ENCODE measurements around the gene CRYBG3.
"Not testable (repeated sequence)": the region's sequence is repeated elsewhere in the genome, so short reads cannot be mapped to it uniquely, and the experiment has no call there.

Gene CRYBG3

DNA sequence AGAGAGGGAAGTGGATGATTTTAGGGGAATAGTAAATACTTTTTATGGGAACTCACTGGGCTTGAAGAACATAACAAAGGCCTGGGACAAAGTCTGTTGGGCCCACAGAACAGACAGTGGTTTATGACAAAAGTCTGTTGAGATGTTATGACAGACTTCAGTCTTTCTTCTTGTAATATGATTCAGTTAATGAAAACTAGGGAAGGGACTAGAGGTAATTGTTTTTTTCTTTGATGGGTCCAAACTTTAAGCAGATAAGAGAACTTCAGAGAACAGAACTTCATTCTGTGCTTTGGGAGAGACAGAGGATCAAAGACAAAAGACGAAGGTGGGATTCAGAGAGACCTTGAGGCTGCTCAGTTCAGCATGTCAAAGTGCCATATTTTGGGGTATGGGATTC, 9.3 kb downstream of the CRYBG3 start:
- no peak overlapping the region for H3K4me3 ChIP-seq (ENCODE audit: low read depth, low read length)
- no peak for DNase-seq (ENCODE audit: low read depth)

DNA sequence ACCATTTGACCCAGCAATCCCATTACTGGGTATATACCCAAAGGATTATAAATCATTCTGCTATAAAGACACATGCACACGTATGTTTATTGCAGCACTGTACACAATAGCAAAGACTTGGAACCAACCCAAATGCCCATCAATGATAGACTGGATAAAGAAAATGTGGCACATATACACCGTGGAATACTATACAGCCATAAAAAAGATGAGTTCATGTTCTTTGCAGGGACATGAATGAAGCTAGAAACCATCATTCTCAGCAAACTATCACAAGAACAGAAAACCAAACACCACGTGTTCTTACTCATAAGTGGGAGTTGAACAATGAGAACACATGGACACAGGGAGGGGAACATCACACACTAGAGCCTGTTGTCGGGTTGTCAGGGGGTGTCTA, 11.4 kb downstream of the CRYBG3 start:
- not testable (repeated sequence) for H3K4me3 ChIP-seq (ENCODE audit: low read depth, low read length); DNase-seq (ENCODE audit: low read depth)

DNA sequence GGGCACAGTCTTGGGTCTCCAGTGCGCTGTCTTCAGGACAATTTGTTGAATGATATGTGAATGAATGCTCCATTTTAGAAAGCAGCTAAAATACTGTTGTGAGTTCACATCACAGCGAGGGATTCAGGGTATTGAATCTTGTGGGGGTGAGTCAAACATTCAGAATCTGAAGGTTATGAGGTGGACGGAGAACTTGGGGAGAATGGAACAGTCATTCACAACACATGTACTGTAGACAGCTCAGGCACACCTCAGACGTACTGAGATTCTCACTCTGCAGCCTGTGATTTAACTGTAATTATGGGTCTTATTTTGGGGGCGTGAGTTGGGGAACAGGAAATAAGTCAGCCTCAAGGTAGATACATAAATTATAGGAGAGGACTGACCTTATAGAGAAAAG, 13.9 kb downstream of the CRYBG3 start:
- DNase-seq (ENCODE audit: low read depth) = peak; percentile 25

DNA sequence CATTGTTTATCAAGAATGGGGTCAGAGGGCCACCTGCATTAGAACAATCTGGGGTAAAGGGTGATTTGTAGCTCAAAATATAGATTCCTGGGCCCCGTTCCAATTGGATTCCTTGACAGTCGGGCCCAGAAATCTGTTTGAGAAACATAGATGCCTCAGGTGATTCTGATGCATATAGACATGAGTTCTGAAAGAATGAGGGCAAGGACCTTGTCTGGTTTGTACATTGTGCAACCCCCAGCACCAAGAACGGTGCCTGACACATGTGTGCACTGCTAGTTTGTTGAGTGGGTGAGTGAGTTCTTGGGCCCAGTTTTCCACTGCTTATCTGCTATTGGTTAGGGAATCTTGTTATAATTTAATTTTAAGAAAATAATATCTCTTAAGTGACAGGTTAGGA, 16.6 kb downstream of the CRYBG3 start:
- H3K4me3 ChIP-seq (ENCODE audit: low read depth, low read length) = no peak overlapping the region
- DNase-seq (ENCODE audit: low read depth) = no peak

More for the DNA sequence above, 13.9 kb downstream of the CRYBG3 start:
- H3K4me3 ChIP-seq (ENCODE audit: low read depth, low read length) = no peak overlapping the region

DNA sequence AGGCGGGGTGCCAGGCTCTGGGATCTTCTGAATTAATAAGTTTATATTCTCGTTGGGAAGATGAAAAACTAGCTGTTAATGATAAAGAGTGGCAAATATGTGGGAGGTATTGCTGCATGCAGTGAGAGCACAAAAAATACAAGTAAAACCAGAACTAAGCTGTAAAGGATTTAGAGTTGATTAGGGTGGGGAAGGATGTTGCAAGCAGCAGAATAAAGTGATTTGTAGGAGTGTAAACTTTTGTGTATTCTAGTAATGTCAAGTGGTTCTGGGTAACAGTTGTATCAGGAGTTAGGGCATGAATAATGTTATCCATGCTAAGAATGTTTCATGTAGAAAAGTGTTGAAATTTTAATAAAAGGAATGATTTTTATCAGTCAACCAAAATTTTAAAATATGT, 18.1 kb downstream of the CRYBG3 start:
- DNase-seq (ENCODE audit: low read depth) = no peak
- H3K4me3 ChIP-seq (ENCODE audit: low read depth, low read length) = no peak overlapping the region

DNA sequence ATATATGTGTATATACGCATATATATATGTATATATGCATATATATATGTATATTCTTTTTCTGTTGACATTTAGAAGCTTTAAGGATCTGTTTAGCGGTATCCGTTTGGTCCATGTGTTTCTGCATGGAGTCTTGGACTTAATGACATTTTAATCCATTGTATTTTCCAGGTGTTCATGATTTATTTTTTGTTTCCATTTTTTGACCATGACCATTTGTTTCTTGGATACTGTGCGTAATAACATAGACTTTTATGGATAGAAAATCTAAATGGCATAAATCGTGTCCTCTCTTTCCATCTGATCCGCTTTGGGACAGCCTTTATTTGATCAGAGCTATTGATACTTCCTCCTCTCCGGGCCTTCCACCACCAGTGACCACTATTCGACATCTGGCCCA, 19.5 kb downstream of the CRYBG3 start:
- DNase-seq (ENCODE audit: low read depth) = no peak
- no peak overlapping the region for H3K4me3 ChIP-seq (ENCODE audit: low read depth, low read length)

DNA sequence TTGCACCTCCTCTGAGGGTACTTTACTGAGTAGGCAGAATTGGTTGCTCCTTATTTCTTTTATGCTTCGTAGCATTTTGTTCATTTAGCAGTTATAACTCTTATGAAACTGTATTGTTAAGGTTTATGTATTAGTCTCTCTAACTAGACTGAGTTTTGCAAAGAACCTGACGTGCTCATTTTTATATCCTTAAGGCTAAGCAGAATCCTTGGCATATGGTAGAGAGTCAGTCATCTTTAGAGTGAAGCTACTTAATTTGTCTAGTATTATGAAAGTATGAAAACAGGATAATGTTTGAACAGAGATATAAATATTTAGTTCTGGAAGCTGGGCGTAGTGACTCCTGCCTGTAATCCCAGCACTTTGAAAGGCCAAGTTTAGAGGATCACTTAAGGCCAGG, 20.1 kb downstream of the CRYBG3 start:
- no peak overlapping the region for H3K4me3 ChIP-seq (ENCODE audit: low read depth, low read length)
- no peak for DNase-seq (ENCODE audit: low read depth)

DNA sequence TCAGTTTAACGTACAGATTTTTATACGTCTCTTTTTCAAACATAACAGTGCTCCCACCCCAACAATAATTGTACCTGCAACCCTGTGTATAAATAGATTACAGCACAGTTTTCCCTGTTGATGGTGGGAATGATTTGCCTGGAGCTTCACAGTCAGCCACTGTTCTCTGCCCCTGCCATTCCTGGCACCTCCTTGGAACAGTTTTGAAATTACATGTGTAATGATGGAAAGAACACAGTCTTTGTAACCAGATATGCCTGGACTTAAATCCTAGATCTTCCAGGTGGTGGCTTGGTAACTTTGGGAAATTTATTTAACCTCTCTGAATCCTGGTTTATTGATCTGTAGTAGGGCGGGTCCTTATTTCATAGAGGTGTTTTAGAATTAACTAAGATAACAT, 27.0 kb downstream of the CRYBG3 start:
- H3K4me3 ChIP-seq (ENCODE audit: low read depth, low read length) = no peak overlapping the region
- DNase-seq (ENCODE audit: low read depth) = no peak

DNA sequence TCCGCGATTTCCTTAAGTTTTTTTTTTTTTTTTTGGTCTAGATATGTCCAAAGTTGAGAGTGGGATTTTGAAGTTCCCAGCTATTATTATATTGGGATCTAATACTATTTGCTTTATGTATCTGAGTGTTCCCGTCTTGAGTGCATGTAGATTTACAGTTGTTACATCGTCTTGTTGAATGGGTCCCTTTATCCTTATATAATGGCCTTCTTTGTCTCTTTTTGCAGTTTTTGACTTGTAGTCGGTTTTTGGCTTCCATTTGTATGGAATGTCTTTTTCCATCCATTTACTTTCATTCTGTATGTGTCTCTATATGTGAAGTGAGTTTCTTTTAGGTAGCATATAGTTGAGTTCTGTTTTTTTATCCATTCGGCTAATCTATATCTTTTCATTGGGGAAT, 35.6 kb downstream of the CRYBG3 start:
- DNase-seq (ENCODE audit: low read depth) = no peak
- no peak overlapping the region for H3K4me3 ChIP-seq (ENCODE audit: low read depth, low read length)

DNA sequence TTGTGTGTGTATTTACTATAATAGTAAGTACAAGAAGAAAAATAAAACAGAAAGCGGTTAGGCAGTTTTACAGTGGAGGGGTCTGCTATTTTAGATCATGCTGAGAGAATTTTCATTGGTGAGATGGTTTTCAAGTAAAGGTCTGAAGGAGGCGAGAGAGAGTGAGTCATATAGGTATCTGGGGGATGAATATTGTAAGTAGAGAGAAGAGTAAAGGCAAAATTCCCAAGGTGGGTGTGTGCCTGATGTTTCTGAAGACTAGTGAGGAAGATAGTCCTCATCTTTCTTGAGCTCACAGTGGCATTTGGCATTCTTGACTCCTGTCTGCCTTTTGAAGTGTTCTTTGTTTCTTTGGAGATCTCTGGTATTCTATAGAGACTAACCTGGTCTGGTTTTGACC, 38.6 kb downstream of the CRYBG3 start:
- DNase-seq (ENCODE audit: low read depth) = no peak
- H3K4me3 ChIP-seq (ENCODE audit: low read depth, low read length) = no peak overlapping the region

DNA sequence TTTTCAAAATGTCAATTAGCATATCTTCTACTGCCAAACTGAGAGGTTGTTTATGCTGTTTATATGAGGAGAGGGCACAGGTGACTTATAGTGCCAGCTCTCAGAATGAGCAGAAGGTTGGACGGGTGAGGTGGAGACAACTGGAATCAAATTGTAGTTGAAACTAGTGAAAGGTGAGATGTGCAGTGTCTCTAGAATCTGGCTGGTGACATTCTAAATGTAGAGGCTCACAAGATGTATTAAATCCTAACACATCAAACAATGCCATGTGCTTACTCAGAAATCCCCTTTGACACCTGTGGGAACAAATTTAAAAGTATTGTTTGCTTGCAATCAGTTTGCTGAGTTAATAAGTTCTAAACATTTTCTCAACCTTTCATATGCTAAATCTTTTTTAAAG, 40.8 kb downstream of the CRYBG3 start:
- H3K4me3 ChIP-seq (ENCODE audit: low read depth, low read length) = no peak overlapping the region
- no peak for DNase-seq (ENCODE audit: low read depth)

DNA sequence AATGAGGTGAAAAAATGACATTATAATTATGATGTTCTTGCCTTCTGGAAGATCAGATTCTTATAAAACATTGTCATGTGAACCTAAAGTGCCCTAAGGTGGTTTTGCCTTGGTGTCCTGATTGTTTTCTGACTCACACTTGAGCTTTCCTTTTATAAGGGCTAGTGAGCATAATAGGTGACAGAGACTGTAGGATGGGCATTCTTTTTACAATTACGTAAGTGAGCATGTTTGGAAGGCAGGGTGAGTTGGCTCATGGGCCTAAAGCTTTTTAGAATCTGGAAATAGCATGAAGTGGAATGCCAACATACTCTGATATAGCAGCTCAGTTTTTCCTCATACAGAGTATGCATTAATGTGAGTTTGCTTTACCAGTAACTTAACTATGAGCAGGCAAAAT, 41.2 kb downstream of the CRYBG3 start:
- DNase-seq (ENCODE audit: low read depth) = no peak
- no peak overlapping the region for H3K4me3 ChIP-seq (ENCODE audit: low read depth, low read length)

DNA sequence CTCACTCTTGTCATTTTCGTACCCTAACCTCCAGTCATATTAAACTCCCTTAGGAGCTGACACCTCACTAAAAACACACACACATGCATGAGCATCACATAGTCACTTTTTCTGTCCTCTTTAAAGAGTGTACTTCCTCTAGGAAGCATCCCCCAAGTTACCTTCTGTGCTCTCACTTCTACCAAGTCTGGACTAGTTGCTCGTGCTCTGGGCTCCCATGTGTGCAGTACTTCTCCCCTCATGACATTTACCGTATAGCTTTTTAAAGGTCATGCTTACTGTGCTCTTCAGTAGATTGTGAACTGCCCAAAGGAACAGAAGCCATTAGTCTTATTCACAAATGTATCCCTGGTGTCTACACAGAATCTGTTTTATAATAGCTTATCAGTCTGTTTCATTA, 42.0 kb downstream of the CRYBG3 start:
- H3K4me3 ChIP-seq (ENCODE audit: low read depth, low read length) = no peak overlapping the region
- no peak for DNase-seq (ENCODE audit: low read depth)

DNA sequence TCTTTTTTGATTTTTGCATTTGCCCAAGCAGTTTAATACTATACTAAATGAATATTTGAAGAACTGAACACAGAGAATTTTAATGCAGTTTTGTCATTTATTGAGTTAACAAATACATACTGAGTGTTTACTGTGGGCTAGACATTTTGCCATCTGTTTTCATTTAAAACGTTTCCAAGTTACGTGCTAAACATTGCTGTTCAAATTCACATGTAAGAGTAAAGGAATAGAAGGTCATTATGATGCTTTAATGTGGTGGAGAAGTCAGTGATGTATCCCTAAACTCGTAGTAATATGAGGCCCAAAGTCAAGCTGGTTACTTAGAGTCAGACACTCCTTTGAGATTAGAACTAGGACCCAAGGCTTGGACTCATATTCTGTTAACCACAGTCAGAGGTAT, 49.4 kb downstream of the CRYBG3 start:
- no peak overlapping the region for H3K4me3 ChIP-seq (ENCODE audit: low read depth, low read length)
- no peak for DNase-seq (ENCODE audit: low read depth)

DNA sequence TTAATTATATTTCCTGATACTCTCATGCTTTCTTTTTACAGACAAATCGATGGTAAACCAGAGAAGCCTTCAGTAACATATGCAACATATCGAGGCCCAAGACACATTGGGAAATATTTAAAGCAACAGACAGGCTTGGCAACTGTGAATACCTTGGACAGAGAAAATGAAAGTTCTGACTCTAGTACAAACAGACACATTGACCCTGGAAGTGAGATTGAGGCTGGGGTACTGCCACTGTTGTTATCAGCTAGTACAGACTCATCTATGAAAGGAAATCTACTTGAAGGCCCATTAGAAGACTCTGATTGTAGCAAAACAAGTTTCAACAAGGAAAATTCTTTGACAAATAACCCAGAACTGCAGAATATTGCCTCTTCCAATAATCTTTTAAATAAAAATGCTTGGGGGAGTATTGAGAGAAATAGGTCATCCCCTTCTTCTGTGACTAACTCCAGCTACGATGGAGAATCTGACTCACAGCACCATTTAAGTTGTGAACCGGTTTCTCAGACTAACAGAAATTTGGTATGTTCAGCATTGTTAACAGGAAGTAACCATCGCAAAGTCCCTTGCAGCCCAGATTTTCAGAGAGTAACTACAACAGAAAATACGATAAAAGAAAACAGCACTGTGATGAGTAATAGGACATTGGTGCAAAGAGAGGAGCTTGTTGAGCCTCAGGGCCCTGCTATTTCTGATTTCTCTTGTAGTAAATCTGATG, 50.2 kb downstream of the CRYBG3 start:
- DNase-seq (ENCODE audit: low read depth) = peak; percentile 84
- peak overlapping the region; percentile 5 for H3K4me3 ChIP-seq (ENCODE audit: low read depth, low read length)

DNA sequence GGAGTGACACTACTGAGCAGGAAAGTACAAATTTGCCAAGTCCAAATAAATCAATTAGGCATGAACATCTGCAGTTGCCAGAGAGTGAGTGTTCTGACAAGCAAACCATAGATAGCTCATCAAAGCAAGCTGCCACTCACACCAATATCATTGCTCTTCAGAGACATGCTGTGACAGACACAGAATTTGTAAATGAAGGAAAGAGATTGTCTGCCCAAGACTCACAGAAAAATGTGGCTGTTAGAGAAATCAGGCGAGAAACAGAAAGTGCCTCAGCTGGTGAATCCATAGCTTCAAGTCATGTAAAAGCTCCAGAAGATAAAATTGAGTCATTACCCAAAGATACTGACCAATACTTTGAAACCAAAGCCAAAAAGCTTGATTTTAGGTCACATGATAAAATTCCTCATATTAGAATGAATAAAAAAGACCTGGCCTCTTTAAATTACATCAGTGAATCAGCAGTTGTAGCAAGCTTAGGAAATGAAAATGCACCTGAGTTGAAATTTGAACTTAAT, 50.8 kb downstream of the CRYBG3 start:
- DNase-seq (ENCODE audit: low read depth) = no peak
- no peak overlapping the region for H3K4me3 ChIP-seq (ENCODE audit: low read depth, low read length)

DNA sequence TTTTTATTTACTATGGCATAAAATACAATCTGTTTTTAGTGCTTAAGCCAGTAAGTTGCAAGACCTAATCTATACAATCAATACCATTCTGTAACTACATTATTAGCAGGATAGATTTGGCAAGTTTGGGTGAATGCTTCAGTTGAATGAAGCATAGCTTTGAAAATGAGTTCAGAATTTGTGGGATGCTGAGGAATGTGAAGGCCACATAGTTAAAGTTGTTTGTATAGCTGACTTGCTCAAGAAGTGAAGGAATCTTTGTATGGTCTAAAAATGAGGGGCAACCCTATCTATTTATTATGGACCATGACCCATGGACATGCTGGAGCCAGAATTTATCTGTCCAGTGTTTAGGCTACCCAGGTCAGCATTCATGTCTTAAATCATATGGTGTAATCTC, 58.5 kb downstream of the CRYBG3 start:
- no peak for DNase-seq (ENCODE audit: low read depth)
- no peak overlapping the region for H3K4me3 ChIP-seq (ENCODE audit: low read depth, low read length)

DNA sequence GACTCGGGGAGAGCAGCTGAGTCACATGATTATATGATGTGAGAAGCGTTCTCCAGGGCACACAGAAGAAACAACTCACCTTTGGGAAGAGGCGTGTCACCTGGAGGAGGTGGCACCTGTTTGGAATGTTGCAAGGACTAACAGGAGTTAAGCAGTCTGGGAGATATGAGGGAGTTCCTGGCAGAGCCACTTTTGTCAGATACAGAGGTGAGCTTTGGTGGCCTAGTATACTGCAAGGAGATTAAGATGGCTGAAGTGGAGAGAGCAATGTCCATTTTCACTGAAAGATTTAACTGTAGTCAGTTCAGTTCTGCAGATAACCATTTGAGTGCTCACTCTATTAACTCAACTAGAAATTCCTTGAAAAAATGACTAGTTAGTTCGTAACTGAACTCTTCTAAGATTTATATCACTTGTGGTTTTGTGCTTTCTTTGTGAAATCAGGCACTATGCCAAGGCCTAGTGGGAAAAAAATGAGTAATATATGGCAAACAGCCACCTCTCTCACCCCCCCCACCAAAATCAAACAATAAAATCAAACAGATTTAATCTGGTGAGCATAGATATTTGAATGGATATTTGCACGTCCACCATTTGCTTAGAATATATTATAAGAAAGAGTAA, 61.3 kb downstream of the CRYBG3 start:
- peak; percentile 47 for DNase-seq (ENCODE audit: low read depth)
- no peak overlapping the region for H3K4me3 ChIP-seq (ENCODE audit: low read depth, low read length)

DNA sequence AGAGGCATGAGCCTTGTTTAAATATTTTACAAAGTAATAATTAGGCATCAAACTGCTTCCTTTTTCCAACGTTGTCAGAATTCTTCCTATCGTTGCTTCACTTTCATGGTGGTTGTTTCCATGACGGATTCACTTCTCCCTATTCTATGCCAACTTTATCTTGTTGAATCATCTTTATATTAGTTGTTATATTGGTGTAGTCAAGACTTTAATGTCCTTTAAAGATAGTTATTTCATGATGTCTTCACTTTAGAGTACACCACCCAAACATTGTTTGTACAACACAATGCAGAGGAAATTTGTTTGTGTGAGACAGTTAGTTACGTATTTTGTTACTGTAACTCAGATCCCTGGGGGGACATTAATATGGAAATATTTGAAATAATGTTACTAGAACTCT, 61.9 kb downstream of the CRYBG3 start:
- DNase-seq (ENCODE audit: low read depth) = no peak
- no peak overlapping the region for H3K4me3 ChIP-seq (ENCODE audit: low read depth, low read length)

DNA sequence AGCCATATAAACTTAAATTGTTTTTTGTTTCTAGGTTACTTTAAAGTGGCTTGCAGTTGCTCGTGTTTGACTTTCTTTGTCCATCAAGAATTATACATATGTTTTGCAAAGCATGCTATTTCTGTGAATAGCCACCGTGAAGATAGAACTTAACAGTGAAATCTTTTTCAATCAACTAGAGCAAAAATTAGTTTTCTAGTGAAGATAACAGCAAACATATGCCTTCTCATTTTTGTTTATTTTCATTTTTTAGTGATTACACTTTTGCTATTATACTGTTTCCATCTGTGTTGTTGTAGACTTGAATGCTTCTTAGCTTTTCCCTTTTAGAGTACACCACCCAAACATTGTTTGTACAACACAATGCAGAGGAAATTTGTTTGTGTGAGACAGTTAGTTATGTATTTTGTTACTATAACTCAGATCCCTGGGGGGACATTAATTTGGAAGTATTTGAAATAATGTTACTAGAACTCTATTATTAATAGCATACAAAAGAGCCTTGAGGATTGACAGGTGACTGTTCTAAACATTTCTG, 62.8 kb downstream of the CRYBG3 start:
- no peak for DNase-seq (ENCODE audit: low read depth)
- H3K4me3 ChIP-seq (ENCODE audit: low read depth, low read length) = no peak overlapping the region
